HG02678 (cell line): ENCODE results near the gene ATAD3B.
"Not testable (repeated sequence)": the region's sequence is repeated elsewhere in the genome, so short reads cannot be mapped to it uniquely, and the experiment has no call there.

Source experiments
- ATAC-seq: cut with Tn5 transposase; IDR thresholded peaks from one replicate; pipeline ENCODE4 v1.9.1; 2021; ENCODE audit warnings: mild to moderate bottlenecking, moderate library complexity; ENCODE audit not compliant: unreplicated experiment

The ATAD3B gene

GRCh38 chr1:1509465-1509850 lies 37.9 kb downstream of the ATAD3B start:
- ATAC-seq: not testable (repeated sequence)

GRCh38 chr1:1510912-1511532 lies 39.5 kb downstream of the ATAD3B start:
- ATAC-seq: no peak

GRCh38 chr1:1511533-1512285 lies 40.1 kb downstream of the ATAD3B start, which contains the start of gene ATAD3A:
TSS of gene ATAD3A (plus strand) at chr1:1512162. CDS start at chr1:1512269, 107 bp downstream.
- peak; percentile 91 for ATAC-seq

- ATAC-seq: peak; percentile 8
Measured at GRCh38 chr1:1512425-1512824, 40.9 kb downstream of the ATAD3B start.

GRCh38 chr1:1513675-1514074 lies 42.1 kb downstream of the ATAD3B start:
- not testable (repeated sequence) for ATAC-seq

GRCh38 chr1:1514376-1514775 lies 42.8 kb downstream of the ATAD3B start:
- not testable (repeated sequence) for ATAC-seq

- not testable (repeated sequence) for ATAC-seq
Measured at GRCh38 chr1:1516923-1517322, 45.4 kb downstream of the ATAD3B start.

- no peak for ATAC-seq
Measured at GRCh38 chr1:1517973-1518620, 46.5 kb downstream of the ATAD3B start.

- not testable (repeated sequence) for ATAC-seq
Measured at GRCh38 chr1:1518621-1519007, 47.0 kb downstream of the ATAD3B start.

GRCh38 chr1:1519805-1520505 lies 48.4 kb downstream of the ATAD3B start:
- ATAC-seq: not testable (repeated sequence)

- no peak for ATAC-seq
Measured at GRCh38 chr1:1521331-1521730, 49.8 kb downstream of the ATAD3B start.

GRCh38 chr1:1522536-1522935 lies 51.0 kb downstream of the ATAD3B start:
- ATAC-seq: not testable (repeated sequence)

GRCh38 chr1:1523226-1523625 lies 51.7 kb downstream of the ATAD3B start:
- ATAC-seq: not testable (repeated sequence)

- not testable (repeated sequence) for ATAC-seq
Measured at GRCh38 chr1:1523651-1524050, 52.1 kb downstream of the ATAD3B start.

GRCh38 chr1:1524750-1525383 lies 53.3 kb downstream of the ATAD3B start:
- not testable (repeated sequence) for ATAC-seq

- not testable (repeated sequence) for ATAC-seq
Measured at GRCh38 chr1:1526476-1526875, 54.9 kb downstream of the ATAD3B start.

GRCh38 chr1:1527092-1527816 lies 55.7 kb downstream of the ATAD3B start:
- no peak for ATAC-seq

- no peak for ATAC-seq
Measured at GRCh38 chr1:1528301-1529267, 57.0 kb downstream of the ATAD3B start.

- no peak for ATAC-seq
Measured at GRCh38 chr1:1529321-1529720, 57.8 kb downstream of the ATAD3B start.
